Common myeloid progenitor, CD34-positive (primary cell): ENCODE measurements around the gene DENND1B.
"Not testable (repeated sequence)": the region's sequence is repeated elsewhere in the genome, so short reads cannot be mapped to it uniquely, and the experiment has no call there.

ENCODE experiments used
- CTCF ChIA-PET: fragments of 350-600 bp; sonication (Branson Sonifier 250); formaldehyde crosslinking; loops from one replicate; lab custom pipeline; 2021; ENCODE audit warnings: antibody characterized with exemption; lab: Charles Lee
- POLR2A ChIA-PET: fragments of 350-600 bp; sonication (Branson Sonifier 250); formaldehyde crosslinking; loops from one replicate; lab custom pipeline; 2021; ENCODE audit warnings: antibody characterized with exemption; lab: Charles Lee
- DNase-seq, 3 donors: peaks; one replicate each; pipeline versions ENCODE4 v3.0.0 to v3.0.0-alpha.2; 2013
- H3K27ac ChIP-seq, 2 experiments: 1 replicate in 1 of 2; 2 replicates in 1 of 2; pipeline ENCODE4 v1.7.0; 2013; ENCODE audit warnings: inconsistent platforms in 2 of 2, low read length in 2 of 2, mild to moderate bottlenecking in 2 of 2, low read depth in 1 of 2, moderate library complexity in 1 of 2; ENCODE audit not compliant: severe bottlenecking in 2 of 2, insufficient read depth in 1 of 2, poor library complexity in 1 of 2
- H3K27me3 ChIP-seq, 5 experiments: replicated peaks in 2 of 5; 1 replicate in 3 of 5; 2 replicates in 2 of 5; pipeline versions ENCODE4 v1.6.1 to v1.7.0; 2013; ENCODE audit warnings: low read length in 4 of 5, mild to moderate bottlenecking in 2 of 5, moderate library complexity in 2 of 5, inconsistent platforms in 1 of 5; ENCODE audit not compliant: insufficient read depth in 5 of 5, control insufficient read depth in 4 of 5
- H3K36me3 ChIP-seq, 4 experiments: 1 replicate in 2 of 4; 2 replicates in 2 of 4; pipeline versions ENCODE4 v1.6.1 to v1.7.0; 2013; ENCODE audit warnings: low read length in 3 of 4, control low read depth in 1 of 4, mild to moderate bottlenecking in 1 of 4; ENCODE audit not compliant: control insufficient read depth in 4 of 4, insufficient read depth in 4 of 4
- H3K4me1 ChIP-seq, 4 experiments: 1 replicate in 3 of 4; 2 replicates in 1 of 4; pipeline versions ENCODE4 v1.6.1 to v1.7.1; 2013; ENCODE audit warnings: low read length in 3 of 4, mild to moderate bottlenecking in 3 of 4, control low read depth in 1 of 4, inconsistent platforms in 1 of 4, moderate library complexity in 1 of 4; ENCODE audit not compliant: control insufficient read depth in 4 of 4, insufficient read depth in 4 of 4; ENCODE audit errors: control extremely low read depth in 1 of 4
- H3K4me3 ChIP-seq, 7 experiments: 1 replicate in 4 of 7; 2 replicates in 3 of 7; pipeline versions ENCODE4 v1.5.1 to v1.7.0; 2013; ENCODE audit warnings: mild to moderate bottlenecking in 7 of 7, low read length in 6 of 7, moderate library complexity in 6 of 7, inconsistent platforms in 2 of 7, low read depth in 2 of 7, control low read depth in 1 of 7; ENCODE audit not compliant: insufficient read depth in 4 of 7, control insufficient read depth in 1 of 7; ENCODE audit errors: extremely low read depth in 1 of 7
- H3K9me3 ChIP-seq, 5 experiments: 1 replicate in 4 of 5; 2 replicates in 1 of 5; pipeline versions ENCODE4 v1.6.1 to v1.7.1; 2013; ENCODE audit warnings: low read length in 4 of 5, mild to moderate bottlenecking in 2 of 5, inconsistent platforms in 1 of 5, low read depth in 1 of 5, moderate library complexity in 1 of 5; ENCODE audit not compliant: control insufficient read depth in 4 of 5, insufficient read depth in 2 of 5; ENCODE audit errors: control extremely low read depth in 1 of 5
- WGBS: methylation state at CpG from one replicate; pipeline ENCODE4 v1.1.5; 2013; ENCODE audit not compliant: insufficient coverage; 5-methylcytosine and 5-hydroxymethylcytosine counted together

DENND1B gene

DNA sequence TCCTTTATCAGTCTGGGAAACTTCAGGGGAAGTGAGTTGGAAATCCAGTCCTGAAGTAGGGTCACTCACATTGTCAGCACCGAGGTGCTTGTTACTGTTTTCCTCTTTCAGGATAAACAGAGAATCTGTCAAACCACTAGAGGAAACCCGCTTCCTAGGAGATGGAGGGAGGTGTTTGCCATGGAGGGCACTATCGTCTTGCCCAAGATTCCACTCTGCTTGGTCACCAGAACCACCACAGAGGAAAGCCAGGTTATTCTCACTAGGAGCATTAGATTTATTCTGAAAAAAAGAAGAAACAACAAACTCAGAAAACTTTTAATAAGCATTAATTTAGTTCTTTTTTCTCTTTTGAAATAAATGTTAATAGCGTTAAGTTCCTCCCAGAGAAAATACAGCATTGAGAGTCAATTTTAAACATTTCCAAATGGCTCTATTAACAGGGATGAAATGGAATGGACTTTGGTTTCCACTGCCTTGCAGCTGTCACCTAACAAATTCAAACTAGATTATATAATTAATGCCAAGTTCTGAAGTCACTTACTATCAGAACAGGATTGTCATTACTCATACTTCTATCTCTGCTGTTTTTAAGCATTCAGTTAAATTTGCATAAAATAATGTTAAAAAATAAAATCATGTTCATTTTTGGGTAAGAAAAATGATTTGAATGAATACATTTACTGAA, 264.4 kb downstream of the DENND1B start:
- 100% methylated on average over 1 of the region's 4 CpGs for WGBS
- Histone ChIP-seq H3K27ac (no peak overlapping the region), H3K4me3 (no peak overlapping the region), H3K36me3 (peaks cover 11 to 23% (median 13%) of the 10 kb centered on the region in 4 experiments), H3K27me3 (no peaks in the 10 kb centered on the region), H3K4me1 (no peaks in the 10 kb centered on the region), H3K9me3 (no peaks in the 10 kb centered on the region)
- ChIA-PET CTCF (no interaction called here), POLR2A (no interaction called here)
- no peak for DNase-seq

DNA sequence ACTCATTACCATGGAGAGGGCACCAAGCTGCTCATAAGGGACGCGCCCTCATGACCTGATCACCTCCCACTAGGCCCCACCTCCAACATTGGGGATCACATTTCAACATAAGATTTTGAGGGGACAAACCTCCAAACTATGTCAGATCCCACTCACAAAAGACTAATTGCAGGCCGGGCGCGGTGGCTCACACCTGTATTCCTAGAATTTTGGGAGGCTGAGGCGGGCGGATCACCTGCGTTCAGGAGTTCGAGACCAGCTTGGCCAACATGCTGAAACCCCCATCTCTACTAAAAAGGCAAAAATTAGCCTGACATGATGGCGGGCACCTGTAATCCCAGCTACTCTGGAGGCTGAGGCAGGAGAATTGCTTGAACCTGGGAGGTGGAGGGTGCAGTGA, 278.6 kb downstream of the DENND1B start:
- 100% methylated on average over 4 of the region's 10 CpGs for WGBS
- no peaks in the 10 kb centered on the region for H3K4me1 ChIP-seq
- no peak for DNase-seq
- ChIA-PET CTCF (no interaction called here), POLR2A (interaction anchor here (1.1 kb wide), 1 partner anchor 20 kb away, joined by 5 read pairs; no protein-coding TSS in a partner anchor)
- no peaks in the 10 kb centered on the region for H3K27me3 ChIP-seq
- no peak overlapping the region for H3K4me3 ChIP-seq
- no peak overlapping the region for H3K27ac ChIP-seq
- no peaks in the 10 kb centered on the region for H3K36me3 ChIP-seq
- H3K9me3 ChIP-seq: peaks cover 0 to 1% (median 0%) of the 10 kb centered on the region in 5 experiments

DNA sequence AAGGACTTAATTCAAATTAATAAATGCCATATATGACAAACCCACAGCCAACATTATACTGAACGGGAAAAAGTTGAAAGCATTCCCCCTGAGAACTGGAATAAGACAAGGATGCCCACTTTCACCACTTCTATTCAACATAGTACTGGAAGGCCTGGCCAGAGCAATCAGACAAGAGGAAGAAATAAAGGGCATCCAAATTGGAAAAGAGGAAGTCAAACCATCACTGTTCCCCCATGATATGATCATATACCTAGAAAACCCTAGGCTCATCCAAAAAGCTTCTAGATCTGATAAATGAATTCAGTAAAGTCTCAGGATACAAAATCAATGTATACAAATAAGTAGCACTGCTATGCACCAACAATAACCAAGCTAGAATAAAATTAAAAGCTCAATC, 283.8 kb downstream of the DENND1B start:
- H3K36me3 ChIP-seq, H3K9me3 ChIP-seq, H3K4me1 ChIP-seq, H3K27ac ChIP-seq, H3K4me3 ChIP-seq, H3K27me3 ChIP-seq, DNase-seq, POLR2A ChIA-PET: not testable (repeated sequence)
- WGBS: no CpG with 5 or more reads among the region's 1 CpG
- CTCF ChIA-PET: interaction anchor here (1.3 kb wide), 1 partner anchor 21 kb away, joined by 3 read pairs; no protein-coding TSS in a partner anchor

DNA sequence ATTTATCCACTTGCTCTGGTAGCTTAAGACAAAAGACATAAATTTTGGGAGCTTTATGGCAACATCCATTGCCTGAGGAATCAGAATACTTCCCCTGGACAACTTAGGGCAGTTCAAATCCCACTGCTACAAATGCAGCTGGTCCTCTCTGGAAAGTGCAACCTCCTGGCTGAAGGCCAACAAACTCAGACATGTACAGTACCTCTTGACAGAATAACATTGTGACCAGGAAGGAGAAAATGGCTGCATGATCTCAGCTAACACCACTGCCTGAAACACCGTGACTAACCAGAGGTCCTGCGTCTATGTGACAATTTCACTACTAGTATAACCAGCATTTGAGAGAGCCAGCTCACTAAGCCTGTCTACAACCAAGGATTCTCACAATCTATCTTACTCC, 288.3 kb downstream of the DENND1B start:
- no peaks in the 10 kb centered on the region for H3K4me1 ChIP-seq
- DNase-seq: peak in 2 of 3 donors; percentile 52 to 58
- 92% methylated on average over 2 of the region's 2 CpGs for WGBS
- no peak overlapping the region for H3K27ac ChIP-seq
- H3K4me3 ChIP-seq: no peak overlapping the region
- no peaks in the 10 kb centered on the region for H3K36me3 ChIP-seq
- H3K9me3 ChIP-seq: peaks cover 0 to 9% (median 2%) of the 10 kb centered on the region in 5 experiments
- POLR2A ChIA-PET: no interaction called here
- H3K27me3 ChIP-seq: no peaks in the 10 kb centered on the region
- CTCF ChIA-PET: interaction anchor here (0.5 kb wide), 1 partner anchor 1116 kb away, joined by 3 read pairs; no protein-coding TSS in a partner anchor

DNA sequence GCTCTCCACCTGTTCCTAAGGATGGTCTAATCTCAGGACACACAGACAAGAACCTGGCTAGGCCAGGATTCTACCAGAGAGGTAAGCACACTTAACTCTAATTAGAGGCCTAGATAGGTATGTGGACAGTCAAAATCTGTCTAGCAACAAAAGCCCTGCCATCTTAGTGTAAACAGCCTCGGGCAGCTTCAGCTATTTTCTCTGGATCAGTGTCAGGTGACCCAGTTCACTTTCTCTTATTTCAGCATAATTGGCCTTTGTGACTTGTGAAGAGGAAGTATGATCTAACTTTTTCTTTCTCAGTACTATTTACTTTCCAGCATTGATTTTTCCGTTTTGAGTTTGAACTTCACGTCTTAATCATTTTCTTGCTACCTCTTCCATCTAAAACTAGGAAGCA, 289.5 kb downstream of the DENND1B start:
- no peaks in the 10 kb centered on the region for H3K27me3 ChIP-seq
- no peaks in the 10 kb centered on the region for H3K36me3 ChIP-seq
- CTCF ChIA-PET: no interaction called here
- POLR2A ChIA-PET: no interaction called here
- no peak overlapping the region for H3K27ac ChIP-seq
- peaks cover 0 to 9% (median under 1%) of the 10 kb centered on the region in 5 experiments for H3K9me3 ChIP-seq
- no peak overlapping the region for H3K4me3 ChIP-seq
- peaks cover 0 to 10% (median 7%) of the 10 kb centered on the region in 4 experiments for H3K4me1 ChIP-seq
- 50% methylated on average over 2 of the region's 3 CpGs for WGBS
- peak in 2 of 3 donors; percentile 15 to 21 for DNase-seq

DNA sequence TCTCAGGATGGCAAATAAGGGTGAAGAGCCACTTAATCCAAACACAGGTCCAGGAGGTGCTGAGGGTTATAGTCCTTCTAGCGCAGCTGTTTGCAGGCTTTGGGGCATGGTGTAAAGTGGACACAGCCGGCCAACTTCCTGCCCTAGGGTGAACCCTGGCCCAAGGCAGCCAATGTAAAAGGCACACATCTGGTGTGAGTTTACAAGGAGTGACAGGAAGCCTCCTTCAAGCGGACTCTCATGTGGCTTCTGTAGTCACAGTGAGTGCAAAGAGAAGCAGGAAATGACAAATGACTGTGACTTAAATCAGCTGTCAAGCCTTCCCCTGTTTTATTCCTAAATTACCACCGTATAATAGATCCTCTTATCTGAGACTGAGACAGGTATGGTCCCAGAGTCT, 294.2 kb downstream of the DENND1B start:
- Histone ChIP-seq H3K27me3 (no peaks in the 10 kb centered on the region), H3K4me3 (no peak overlapping the region), H3K4me1 (peaks cover 0 to 13% (median 10%) of the 10 kb centered on the region in 4 experiments), H3K36me3 (no peaks in the 10 kb centered on the region), H3K9me3 (no peaks in the 10 kb centered on the region), H3K27ac (no peak overlapping the region)
- CTCF ChIA-PET: interaction anchor here (1.1 to 1.8 kb wide), 4 partner anchors 9 to 27 kb away, joined by 3 to 5 read pairs (median 4); no protein-coding TSS in a partner anchor
- WGBS: 0% methylated on average over 2 of the region's 4 CpGs
- DNase-seq: peak in 2 of 3 donors; percentile 43 to 57
- POLR2A ChIA-PET: no interaction called here

DNA sequence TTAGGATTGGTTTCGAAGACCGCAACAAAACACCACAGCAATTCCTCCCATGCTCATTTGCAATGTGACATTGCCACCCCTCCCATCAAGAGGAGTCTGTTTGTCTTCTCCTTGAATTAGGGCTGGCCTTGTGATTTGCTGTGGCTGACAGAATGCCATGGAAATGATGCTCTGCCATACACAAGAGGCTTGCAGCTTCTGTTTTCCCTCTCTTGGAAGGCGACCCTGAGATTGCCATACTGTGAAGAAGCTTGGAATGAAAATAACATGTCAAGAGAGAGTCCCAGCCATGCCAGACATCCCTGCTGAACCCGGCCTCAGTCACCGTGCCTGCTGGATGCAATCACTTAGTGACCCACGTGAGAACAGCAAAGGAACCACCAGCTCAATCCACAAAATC, 294.8 kb downstream of the DENND1B start:
- Histone ChIP-seq H3K36me3 (no peaks in the 10 kb centered on the region), H3K9me3 (no peaks in the 10 kb centered on the region), H3K27ac (no peak overlapping the region), H3K27me3 (no peaks in the 10 kb centered on the region), H3K4me3 (no peak overlapping the region), H3K4me1 (peaks cover 0 to 13% (median 10%) of the 10 kb centered on the region in 4 experiments)
- ChIA-PET POLR2A (no interaction called here), CTCF (interaction anchor here (1.1 to 1.5 kb wide), 4 partner anchors 8 to 28 kb away, joined by 3 to 11 read pairs (median 4); no protein-coding TSS in a partner anchor)
- WGBS: 100% methylated on average over 2 of the region's 6 CpGs
- no peak for DNase-seq
